ENCODE results near the gene DET1. TPM values are rescaled to one million over a fixed set of nuclear protein-coding genes. Genes with fewer than 3 reads are reported as not detected.
"Not testable (repeated sequence)": the region's sequence is repeated elsewhere in the genome, so short reads cannot be mapped to it uniquely, and the experiment has no call there.

The DET1 gene
- total and polyA plus RNA-seq, 3 experiments from 2014 or later, result 1.4 to 2.8 (median 1.8) TPM

DNA sequence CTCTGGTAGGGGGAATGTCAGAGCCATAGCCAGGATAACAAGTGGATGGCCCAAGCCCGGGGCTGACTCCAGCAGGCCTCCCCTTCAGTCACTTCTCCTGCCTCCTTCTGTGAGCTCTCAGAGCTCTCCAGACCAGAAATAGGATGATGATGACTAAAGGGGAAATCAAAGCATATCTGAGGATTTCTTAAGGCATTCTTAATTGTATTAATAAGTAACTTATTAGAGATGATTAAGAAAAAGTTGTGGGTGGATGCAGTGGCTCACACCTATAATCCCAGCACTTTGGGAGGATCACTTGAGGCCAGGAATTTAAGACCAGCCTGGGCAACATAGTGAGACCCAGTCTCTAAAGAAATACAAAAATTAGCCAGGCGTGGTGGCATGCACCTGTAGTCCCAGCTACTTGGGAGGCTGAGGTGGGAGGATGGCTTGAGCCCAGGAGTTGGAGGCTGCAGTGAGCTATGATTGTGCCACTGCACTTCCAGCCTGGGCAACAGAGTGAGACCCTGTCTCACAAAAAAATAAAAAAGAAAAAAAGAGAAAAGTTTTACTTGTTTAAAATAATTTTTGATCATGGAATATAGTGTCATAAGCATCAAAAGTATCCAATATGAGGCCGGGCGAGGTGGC is 72.7 kb downstream of the DET1 start:
- H3K36me3 ChIP-seq (ENCODE audit: insufficient read depth, low read length), result peaks cover 11% of the 10 kb centered on the region
- H3K9me3 Mint-ChIP-seq; POLR2A ChIA-PET; CTCF ChIA-PET; H3K4me3 ChIP-seq (ENCODE audit: low read length); DNase-seq; H3K4me3 Mint-ChIP-seq; H3K4me1 ChIP-seq (ENCODE audit: insufficient read depth, low read length); H3K27me3 Mint-ChIP-seq; H3K27ac Mint-ChIP-seq; H3K27me3 ChIP-seq (ENCODE audit: insufficient read depth, low read length, poor library complexity, severe bottlenecking); H3K4me1 Mint-ChIP-seq; H3K27ac ChIP-seq (ENCODE audit: low read depth, low read length); H3K9me3 ChIP-seq (ENCODE audit: low read length): not testable (repeated sequence)
- peaks cover 0 to 65% (median 9%) of the 10 kb centered on the region in 3 donors for H3K36me3 Mint-ChIP-seq

DNA sequence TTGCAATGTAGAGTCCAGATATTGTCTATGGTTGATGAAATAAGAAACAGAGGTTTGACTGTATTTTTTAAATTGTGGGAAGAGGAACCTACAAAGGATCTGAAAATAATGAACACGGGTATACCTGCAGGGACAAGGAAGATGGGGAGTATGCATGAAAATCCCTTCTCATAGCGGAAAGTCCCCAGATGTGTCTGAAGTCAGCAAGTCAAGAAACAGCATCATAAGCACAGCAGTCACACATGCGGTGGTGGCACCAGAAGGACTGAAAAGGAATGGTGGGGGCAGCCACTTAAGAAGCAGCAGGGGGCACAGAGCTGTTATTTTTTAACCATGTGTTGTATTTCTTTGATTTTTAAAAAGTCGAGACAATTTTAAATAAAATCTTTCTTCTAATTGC is 74.3 kb downstream of the DET1 start:
- Mint-ChIP-seq H3K4me3 (peak overlapping the region in 1 of 7 donors; percentile 8), H3K27me3 (peaks cover 0 to 2% of the 10 kb centered on the region in 2 donors), H3K36me3 (peaks cover 0 to 59% (median 6%) of the 10 kb centered on the region in 3 donors), H3K4me1 (peaks cover 6 to 15% (median 12%) of the 10 kb centered on the region in 3 donors), H3K9me3 (no peaks in the 10 kb centered on the region), H3K27ac (peak overlapping the region in 1 of 8 donors; percentile 7)
- CTCF ChIA-PET, result interaction anchor here (1.4 kb wide), 1 partner anchor 9 kb away, joined by 3 read pairs; no protein-coding TSS in a partner anchor
- no peaks in the 10 kb centered on the region for H3K9me3 ChIP-seq (ENCODE audit: low read length)
- peaks cover 11% of the 10 kb centered on the region for H3K36me3 ChIP-seq (ENCODE audit: insufficient read depth, low read length)
- no peak overlapping the region for H3K4me3 ChIP-seq (ENCODE audit: low read length)
- H3K4me1 ChIP-seq (ENCODE audit: insufficient read depth, low read length), result peaks cover 9% of the 10 kb centered on the region
- DNase-seq, result no peak
- no peaks in the 10 kb centered on the region for H3K27me3 ChIP-seq (ENCODE audit: insufficient read depth, low read length, poor library complexity, severe bottlenecking)
- POLR2A ChIA-PET, result no interaction called here
- no peak overlapping the region for H3K27ac ChIP-seq (ENCODE audit: low read depth, low read length)

DNA sequence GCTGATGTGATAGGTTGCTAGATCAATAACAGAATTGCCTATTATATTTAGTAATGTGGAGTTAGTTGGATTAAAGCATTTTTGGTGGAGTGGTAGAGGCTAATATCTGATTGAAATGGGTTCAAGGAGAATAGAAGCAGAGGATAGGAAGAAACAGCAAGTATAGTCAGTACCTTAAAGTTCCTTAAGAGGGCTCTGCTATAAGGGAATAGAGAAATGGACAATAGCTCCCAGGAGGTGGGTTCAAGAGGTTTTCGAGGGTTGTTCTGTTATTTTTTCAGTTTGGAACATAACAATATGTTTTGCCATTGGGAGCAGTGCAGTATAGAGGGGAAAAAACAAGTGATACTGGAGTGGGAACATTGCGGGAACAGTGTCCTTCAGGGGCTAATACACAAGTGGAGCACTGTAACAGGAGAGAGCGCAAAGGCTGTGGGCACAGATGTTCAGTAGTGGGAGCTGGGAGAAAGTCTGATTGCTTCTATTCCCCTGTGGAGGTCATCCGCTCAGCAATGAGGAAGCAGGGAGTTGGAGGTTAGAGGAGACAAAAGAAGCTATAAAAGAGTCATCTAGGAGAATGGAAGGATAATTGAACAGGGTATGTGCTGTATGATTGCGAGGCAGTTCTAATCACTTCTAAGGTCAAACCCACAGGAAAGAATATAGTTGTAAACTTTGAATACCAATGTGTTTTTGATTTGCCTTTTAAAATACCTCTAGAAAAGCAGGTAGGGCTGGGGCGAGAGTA is 75.7 kb downstream of the DET1 start:
- no peak overlapping the region for H3K4me3 Mint-ChIP-seq
- peaks cover 0 to 56% (median 2%) of the 10 kb centered on the region in 3 donors for H3K36me3 Mint-ChIP-seq
- H3K4me1 Mint-ChIP-seq, result peaks cover 18 to 27% (median 24%) of the 10 kb centered on the region in 3 donors
- H3K27me3 ChIP-seq (ENCODE audit: insufficient read depth, low read length, poor library complexity, severe bottlenecking), result no peaks in the 10 kb centered on the region
- H3K36me3 ChIP-seq (ENCODE audit: insufficient read depth, low read length), result peaks cover 7% of the 10 kb centered on the region
- POLR2A ChIA-PET, result no interaction called here
- H3K27me3 Mint-ChIP-seq, result peaks cover 0 to 2% of the 10 kb centered on the region in 2 donors
- no peaks in the 10 kb centered on the region for H3K9me3 ChIP-seq (ENCODE audit: low read length)
- no peak overlapping the region for H3K27ac ChIP-seq (ENCODE audit: low read depth, low read length)
- CTCF ChIA-PET, result no interaction called here
- H3K9me3 Mint-ChIP-seq, result no peaks in the 10 kb centered on the region
- no peak overlapping the region for H3K4me3 ChIP-seq (ENCODE audit: low read length)
- no peak overlapping the region for H3K27ac Mint-ChIP-seq
- peaks cover 19% of the 10 kb centered on the region for H3K4me1 ChIP-seq (ENCODE audit: insufficient read depth, low read length)
- DNase-seq, result no peak

DNA sequence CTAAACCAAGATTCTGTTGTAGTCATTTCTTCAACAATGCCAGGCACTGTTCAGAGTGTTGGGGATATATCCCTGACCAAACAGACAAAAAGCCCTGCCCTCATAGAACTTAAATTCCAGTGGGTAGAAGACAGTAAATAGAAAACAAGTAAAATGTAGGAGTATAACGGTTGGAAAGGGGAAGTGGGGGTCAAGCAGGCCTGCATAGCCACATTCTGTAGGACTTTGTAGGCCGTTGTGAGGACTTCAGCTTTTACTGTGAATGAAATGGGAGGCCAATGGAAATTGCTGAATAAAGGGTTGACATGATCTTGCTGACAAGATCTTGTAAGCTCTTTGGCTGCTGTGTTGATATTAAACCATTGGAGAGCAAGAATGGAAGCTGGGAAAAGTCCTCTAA is 77.2 kb downstream of the DET1 start:
- Histone ChIP-seq H3K4me3 (ENCODE audit: low read length) (no peak overlapping the region), H3K27me3 (ENCODE audit: insufficient read depth, low read length, poor library complexity, severe bottlenecking) (no peaks in the 10 kb centered on the region), H3K9me3 (ENCODE audit: low read length) (no peaks in the 10 kb centered on the region), H3K36me3 (ENCODE audit: insufficient read depth, low read length) (peaks cover 7% of the 10 kb centered on the region), H3K4me1 (ENCODE audit: insufficient read depth, low read length) (peaks cover 23% of the 10 kb centered on the region), H3K27ac (ENCODE audit: low read depth, low read length) (no peak overlapping the region)
- ChIA-PET CTCF (no interaction called here), POLR2A (interaction anchor here (0.7 kb wide), 1 partner anchor 12 kb away, joined by 4 read pairs; no protein-coding TSS in a partner anchor)
- DNase-seq, result no peak
- no peak overlapping the region for H3K27ac Mint-ChIP-seq
- peaks cover 25 to 35% (median 28%) of the 10 kb centered on the region in 3 donors for H3K4me1 Mint-ChIP-seq
- H3K9me3 Mint-ChIP-seq, result no peaks in the 10 kb centered on the region
- peaks cover 0 to 54% (median 5%) of the 10 kb centered on the region in 3 donors for H3K36me3 Mint-ChIP-seq
- H3K27me3 Mint-ChIP-seq, result peaks cover 0 to 2% of the 10 kb centered on the region in 2 donors
- H3K4me3 Mint-ChIP-seq, result peak overlapping the region in 1 of 7 donors; percentile 58

DNA sequence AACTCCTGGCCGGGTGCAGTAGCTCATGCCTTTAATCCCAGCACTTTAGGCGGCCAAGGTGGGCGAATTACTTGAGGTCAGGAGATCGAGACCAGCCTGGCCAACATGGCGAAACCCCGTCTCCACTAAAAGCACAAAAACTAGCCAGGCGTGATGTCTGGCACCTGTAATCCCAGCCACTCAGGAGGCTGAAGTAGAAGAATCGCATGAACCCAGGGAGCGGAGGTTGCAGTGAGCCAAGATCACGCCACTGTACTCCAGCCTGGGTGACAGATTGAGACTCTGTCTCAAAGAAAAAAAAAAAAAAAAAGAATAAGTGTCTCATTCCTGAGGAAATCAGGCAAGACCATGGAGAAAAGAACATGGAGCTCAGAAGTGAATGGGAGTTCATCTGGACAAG is 77.8 kb downstream of the DET1 start:
- H3K27me3 ChIP-seq (ENCODE audit: insufficient read depth, low read length, poor library complexity, severe bottlenecking); H3K27me3 Mint-ChIP-seq; H3K9me3 Mint-ChIP-seq; H3K9me3 ChIP-seq (ENCODE audit: low read length); H3K27ac Mint-ChIP-seq; CTCF ChIA-PET; DNase-seq; H3K27ac ChIP-seq (ENCODE audit: low read depth, low read length): not testable (repeated sequence)
- peaks cover 12% of the 10 kb centered on the region for H3K36me3 ChIP-seq (ENCODE audit: insufficient read depth, low read length)
- H3K4me3 Mint-ChIP-seq, result peak overlapping the region in 6 of 7 donors; percentile 96 to 100 (median 98)
- POLR2A ChIA-PET, result interaction anchor here (0.7 kb wide), 1 partner anchor 13 kb away, joined by 4 read pairs; no protein-coding TSS in a partner anchor
- peaks cover 0 to 54% (median 9%) of the 10 kb centered on the region in 3 donors for H3K36me3 Mint-ChIP-seq
- peak overlapping the region; percentile 88 for H3K4me3 ChIP-seq (ENCODE audit: low read length)
- peaks cover 28 to 35% (median 30%) of the 10 kb centered on the region in 3 donors for H3K4me1 Mint-ChIP-seq
- peaks cover 23% of the 10 kb centered on the region for H3K4me1 ChIP-seq (ENCODE audit: insufficient read depth, low read length)

DNA sequence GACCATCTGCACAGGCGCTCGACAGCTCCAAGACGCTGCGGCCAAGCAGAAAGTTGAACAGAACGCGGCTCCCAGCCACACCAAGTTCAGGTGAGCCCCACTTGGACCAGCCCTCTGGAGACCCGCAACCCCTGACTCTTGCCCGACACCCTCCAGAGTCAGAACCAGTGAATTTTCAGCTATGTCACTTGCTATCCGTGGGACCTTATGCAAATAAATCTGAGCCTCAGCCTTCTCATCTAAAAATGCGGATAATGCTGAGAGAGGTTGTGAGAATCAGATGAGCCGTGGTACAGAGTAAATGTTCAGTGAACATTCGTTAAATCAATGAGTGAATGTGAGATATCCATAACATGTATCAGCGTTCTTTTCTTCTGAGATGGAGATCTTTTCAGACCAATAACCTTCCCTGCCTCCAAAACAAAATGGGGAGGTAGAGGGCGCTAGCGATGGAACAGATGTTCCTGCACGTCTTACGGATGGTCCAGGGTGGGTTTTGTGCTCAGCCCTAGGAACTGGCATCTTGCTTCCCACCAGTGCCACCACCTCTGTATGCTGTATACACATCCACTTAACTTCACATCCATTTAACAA is 78.4 kb downstream of the DET1 start:
- Histone ChIP-seq H3K9me3 (ENCODE audit: low read length) (no peaks in the 10 kb centered on the region), H3K4me1 (ENCODE audit: insufficient read depth, low read length) (peaks cover 23% of the 10 kb centered on the region), H3K27me3 (ENCODE audit: insufficient read depth, low read length, poor library complexity, severe bottlenecking) (no peaks in the 10 kb centered on the region), H3K36me3 (ENCODE audit: insufficient read depth, low read length) (peaks cover 13% of the 10 kb centered on the region), H3K27ac (ENCODE audit: low read depth, low read length) (peak overlapping the region; percentile 91), H3K4me3 (ENCODE audit: low read length) (peak overlapping the region; percentile 88)
- no peak for DNase-seq
- CTCF ChIA-PET, result interaction anchor here (1.4 to 1.8 kb wide), 3 partner anchors 13 to 437 kb away, joined by 3 to 10 read pairs (median 4); no protein-coding TSS in a partner anchor
- peak overlapping the region; percentile 96 to 100 (median 99) for H3K27ac Mint-ChIP-seq
- H3K4me3 Mint-ChIP-seq, result peak overlapping the region in 6 of 7 donors; percentile 96 to 100 (median 98)
- peaks cover 28 to 35% (median 30%) of the 10 kb centered on the region in 3 donors for H3K4me1 Mint-ChIP-seq
- H3K9me3 Mint-ChIP-seq, result no peaks in the 10 kb centered on the region
- peaks cover 0 to 2% of the 10 kb centered on the region in 2 donors for H3K27me3 Mint-ChIP-seq
- POLR2A ChIA-PET, result interaction anchor here (1.0 kb wide), 3 partner anchors 171 to 867 kb away, joined by 3 to 7 read pairs (median 3); partner anchors contain the start of gene ISG20
- peaks cover 0 to 54% (median 10%) of the 10 kb centered on the region in 3 donors for H3K36me3 Mint-ChIP-seq

DNA sequence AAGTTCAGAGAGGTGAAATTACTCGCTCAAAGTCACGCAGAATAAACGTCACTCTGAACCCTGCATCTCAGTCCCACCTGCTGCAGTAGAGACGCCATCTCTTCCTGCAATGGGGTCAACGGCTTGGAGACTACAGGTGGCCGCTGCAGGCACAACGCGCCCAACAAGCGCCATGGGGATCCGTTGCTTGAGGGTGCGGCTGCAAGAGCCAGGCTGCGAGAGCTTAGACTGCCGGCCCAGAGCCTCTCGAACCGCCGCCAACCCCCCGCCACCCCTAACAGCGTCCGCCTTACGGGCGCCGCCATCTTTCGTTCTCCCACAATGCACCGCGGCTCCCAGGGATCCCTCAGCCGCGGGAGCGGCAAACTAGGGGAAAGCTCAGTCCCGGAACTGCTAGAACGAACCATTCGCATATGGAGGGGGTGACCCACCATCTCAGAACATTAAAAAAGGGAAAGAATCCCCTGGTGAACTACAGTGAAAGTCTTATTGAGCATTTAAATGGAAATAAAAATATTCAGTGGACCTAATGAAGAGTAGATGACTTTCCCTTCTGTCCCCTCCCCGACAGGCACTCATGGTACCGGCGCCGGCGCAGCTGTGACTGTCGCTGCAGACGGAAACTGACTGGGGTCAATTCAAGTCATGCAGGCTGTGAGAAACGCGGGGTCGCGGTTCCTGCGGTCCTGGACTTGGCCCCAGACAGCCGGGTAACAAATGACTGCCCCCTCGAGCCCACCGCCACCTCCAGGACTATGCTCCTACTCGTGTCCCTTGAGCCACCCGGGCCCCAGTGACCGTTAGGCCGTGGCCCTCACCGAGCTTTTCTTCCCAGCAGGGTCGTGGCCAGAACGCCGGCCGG is 79.2 kb downstream of the DET1 start, which contains the start of the genes MRPL46 and MRPS11:
TSS of gene MRPL46 (minus strand) at position 316 of the 862 bp plus-strand sequence. CDS start at position 305, 11 bp downstream.
TSS of gene MRPS11 (plus strand) at position 636 of the 862 bp plus-strand sequence. CDS start at position 646, 10 bp downstream.
- CTCF ChIA-PET, result interaction anchor here (1.4 to 1.8 kb wide), 3 partner anchors 12 to 438 kb away, joined by 3 to 10 read pairs (median 4); no protein-coding TSS in a partner anchor
- POLR2A ChIA-PET, result interaction anchor here (1.0 kb wide), 3 partner anchors 171 to 868 kb away, joined by 3 to 7 read pairs (median 3); partner anchors contain the start of gene ISG20
- H3K4me3 ChIP-seq (ENCODE audit: low read length), result peak within 1 kb of the TSS; percentile 88
- no peaks in the 10 kb centered on the region for H3K9me3 ChIP-seq (ENCODE audit: low read length)
- Mint-ChIP-seq H3K4me3 (peak within 1 kb of the TSS in 6 of 7 donors; percentile 96 to 100 (median 98)), H3K36me3 (peaks cover 0 to 54% (median 11%) of the 10 kb centered on the region in 3 donors), H3K4me1 (peaks cover 28 to 35% (median 30%) of the 10 kb centered on the region in 3 donors), H3K27ac (peak within 1 kb of the TSS; percentile 96 to 100 (median 99)), H3K9me3 (no peaks in the 10 kb centered on the region), H3K27me3 (peaks cover 0 to 2% of the 10 kb centered on the region in 2 donors)
- no peaks in the 10 kb centered on the region for H3K27me3 ChIP-seq (ENCODE audit: insufficient read depth, low read length, poor library complexity, severe bottlenecking)
- peak; percentile 86 to 92 (median 89) for DNase-seq
- peak within 1 kb of the TSS; percentile 91 for H3K27ac ChIP-seq (ENCODE audit: low read depth, low read length)
- H3K36me3 ChIP-seq (ENCODE audit: insufficient read depth, low read length), result peaks cover 14% of the 10 kb centered on the region
- H3K4me1 ChIP-seq (ENCODE audit: insufficient read depth, low read length), result peaks cover 23% of the 10 kb centered on the region

Measured in CD8-positive, alpha-beta memory T cell (primary cell).